Fibroblast of skin of right biceps (primary cell): Measurements from ENCODE around the gene MAP2K1.

Experiments
- DNase-seq: peaks from one replicate; pipeline ENCODE4 v3.0.0-alpha.2; 2013

The MAP2K1 gene

DNA sequence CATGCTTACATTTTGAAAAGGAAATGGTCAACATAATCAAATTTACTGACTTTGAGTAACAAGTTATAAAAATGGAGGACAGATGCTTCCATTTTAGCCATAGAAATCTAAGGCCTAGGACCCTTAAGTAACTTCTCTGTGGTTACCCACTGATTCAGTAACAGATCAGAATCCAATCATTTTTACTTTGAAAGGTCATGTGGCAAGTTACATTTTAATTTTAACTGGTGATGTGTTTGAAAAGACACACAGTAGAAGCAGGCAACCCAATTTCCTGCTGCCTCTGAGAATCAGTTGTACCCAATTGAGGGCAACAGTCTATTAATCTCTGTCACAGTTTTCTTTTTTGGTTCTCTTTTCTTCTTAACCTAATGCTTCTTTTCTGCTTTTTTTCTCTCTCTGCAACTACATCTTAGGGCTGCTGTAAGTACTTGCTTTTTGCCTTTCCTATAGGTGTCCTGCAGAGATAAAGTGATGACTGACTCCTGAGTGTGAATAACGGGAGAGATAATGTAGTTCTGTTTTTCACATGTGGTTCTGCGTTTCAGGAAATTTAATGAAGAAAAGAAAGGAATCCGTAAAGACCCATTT, 121.7 kb downstream of the MAP2K1 start:
- DNase-seq = no peak

- no peak for DNase-seq
Observed at GRCh38 chr15:66514586-66514985, 127.9 kb downstream of the MAP2K1 start.

DNA sequence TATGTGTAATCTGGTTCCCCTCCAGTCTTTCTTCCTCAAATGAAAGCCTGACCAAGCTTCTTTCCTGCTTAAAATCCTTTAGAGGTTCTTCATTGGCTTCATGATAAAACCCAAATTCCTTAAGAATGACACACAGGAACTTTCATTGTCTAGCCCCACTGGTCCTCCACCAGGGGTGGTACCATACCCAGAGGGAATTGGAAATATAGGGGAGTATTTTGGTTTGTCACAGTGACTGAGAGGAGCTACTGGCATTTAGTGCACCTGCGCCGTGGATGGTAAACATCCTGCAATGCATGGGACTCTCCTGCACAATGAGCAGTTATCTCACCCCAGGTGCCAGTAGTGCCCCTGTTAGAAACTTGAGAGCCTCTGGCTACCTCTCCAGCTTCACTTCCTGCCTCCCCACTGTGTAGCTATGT, 129.2 kb downstream of the MAP2K1 start:
- peak; percentile 31 for DNase-seq

- no peak for DNase-seq
Observed at GRCh38 chr15:66523926-66524325, 137.2 kb downstream of the MAP2K1 start.

DNA sequence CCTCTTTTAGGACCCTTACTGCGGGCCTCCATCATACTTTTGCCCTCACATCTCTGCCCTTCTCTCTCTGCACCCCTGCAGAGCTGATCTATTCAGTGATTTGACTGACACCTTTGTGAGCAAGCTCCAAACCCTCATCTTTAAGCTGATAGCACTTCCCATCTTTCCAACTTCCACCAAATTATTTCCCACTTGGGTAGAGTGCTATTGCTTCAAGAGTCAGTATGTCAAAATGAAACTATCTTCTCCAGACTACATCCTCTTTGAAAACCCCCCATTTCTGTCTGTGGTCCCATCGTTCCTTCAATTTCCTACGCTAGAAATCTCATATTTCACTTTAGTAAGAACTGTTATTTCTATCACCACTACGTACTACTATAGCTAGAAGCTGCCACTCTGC, 138.1 kb downstream of the MAP2K1 start:
- DNase-seq = no peak

- DNase-seq = no peak
Observed at GRCh38 chr15:66535056-66535455, 148.3 kb downstream of the MAP2K1 start.
